ENCODE data around the gene TRIM9.

Gene TRIM9

DNA sequence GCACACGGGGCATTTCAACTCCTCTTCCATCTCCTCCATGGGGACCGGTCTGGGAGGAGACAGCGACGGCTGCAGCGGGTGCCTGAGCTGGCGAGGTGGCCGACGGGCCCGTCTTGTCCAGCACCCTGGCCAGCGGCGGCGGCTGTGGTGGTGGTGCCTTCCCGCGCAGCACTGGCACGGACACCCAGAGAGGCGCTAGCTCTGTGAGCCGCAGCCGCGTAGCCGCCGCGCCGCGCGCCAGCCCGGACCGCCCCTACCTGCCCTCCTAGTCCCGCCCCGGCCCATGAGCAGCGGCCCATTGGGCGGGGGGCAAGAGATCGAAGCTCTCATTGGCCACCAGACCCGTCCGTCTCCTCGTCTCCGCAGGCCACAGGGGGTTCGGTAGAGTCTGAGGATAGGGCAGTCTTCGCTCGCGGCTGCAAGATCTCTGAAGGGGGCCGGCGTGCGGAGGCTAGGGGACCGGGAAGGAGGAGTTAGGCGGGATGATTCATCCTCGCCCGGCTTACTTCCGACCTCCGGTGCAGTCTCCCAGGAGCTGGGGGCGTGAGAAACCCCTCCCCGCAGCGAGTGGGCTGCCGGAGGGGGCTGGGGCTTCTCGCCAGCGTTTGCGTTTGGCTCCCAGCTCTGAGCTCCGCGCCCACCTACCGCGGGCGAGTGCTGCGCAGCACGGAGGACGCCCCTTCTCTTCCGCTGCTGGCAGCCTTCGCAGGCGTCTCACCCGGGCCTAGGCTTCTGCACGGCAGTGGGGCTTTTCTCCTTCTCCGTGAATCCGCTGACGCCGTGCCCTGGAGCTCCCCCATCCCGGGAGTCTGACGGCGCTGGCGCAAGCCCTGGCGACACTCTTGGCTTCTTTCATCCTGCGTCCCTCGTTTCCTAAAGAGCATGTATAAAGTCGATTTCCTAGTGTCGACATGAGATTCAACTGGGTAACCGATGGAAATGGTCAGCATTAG, at the start of gene TRIM9:
TSS of gene TRIM9 (minus strand) at position 205 of the 953 bp plus-strand sequence. CDS start at position 39, 166 bp downstream.
- peak; percentile 77 to 83 (median 79) for DNase-seq (ENCODE audit: low read depth in 3 of 3)

- DNase-seq (ENCODE audit: low read depth in 3 of 3), result no peak
Observed at GRCh38 chr14:51140856-51141255, 46.0 kb upstream of the TRIM9 start.

- no peak for DNase-seq (ENCODE audit: low read depth in 3 of 3)
Observed at GRCh38 chr14:51140338-51140737, 45.4 kb upstream of the TRIM9 start.

- no peak for DNase-seq (ENCODE audit: low read depth in 3 of 3)
Observed at GRCh38 chr14:51139121-51139681, 44.3 kb upstream of the TRIM9 start.

DNA sequence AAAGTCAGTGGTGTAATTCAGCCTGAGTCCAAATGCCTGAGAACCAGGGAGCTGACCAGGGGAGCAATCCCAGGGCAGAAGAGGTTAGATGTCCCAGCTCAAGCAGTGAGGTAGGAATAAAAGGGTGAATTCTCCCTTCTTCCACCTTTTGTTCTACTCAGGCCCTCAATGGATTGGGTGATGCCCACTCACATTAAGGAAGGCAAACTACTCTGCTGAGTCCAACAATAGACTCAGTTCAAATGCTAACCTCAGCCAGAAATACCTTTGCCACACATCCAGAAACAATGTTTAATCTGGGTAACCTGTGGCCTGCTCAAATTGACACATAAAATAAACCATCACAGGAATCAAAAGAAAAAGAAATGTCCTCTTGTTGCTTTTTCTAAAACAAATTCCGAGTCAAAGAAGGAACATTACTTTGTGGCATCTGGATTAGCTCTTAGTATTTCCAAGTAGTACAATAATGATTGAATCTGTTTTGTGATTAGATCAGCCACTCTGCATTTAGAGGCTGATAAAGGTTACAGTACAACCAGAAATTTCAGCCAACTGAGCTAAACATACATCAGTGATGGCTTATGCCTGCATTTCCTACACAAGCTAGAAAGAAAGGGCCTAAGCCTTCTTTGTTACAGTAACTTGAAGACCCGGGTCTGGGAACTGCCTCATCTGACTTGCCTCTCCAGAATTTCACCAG, 43.6 kb upstream of the TRIM9 start:
- DNase-seq (ENCODE audit: low read depth in 3 of 3), result no peak

DNA sequence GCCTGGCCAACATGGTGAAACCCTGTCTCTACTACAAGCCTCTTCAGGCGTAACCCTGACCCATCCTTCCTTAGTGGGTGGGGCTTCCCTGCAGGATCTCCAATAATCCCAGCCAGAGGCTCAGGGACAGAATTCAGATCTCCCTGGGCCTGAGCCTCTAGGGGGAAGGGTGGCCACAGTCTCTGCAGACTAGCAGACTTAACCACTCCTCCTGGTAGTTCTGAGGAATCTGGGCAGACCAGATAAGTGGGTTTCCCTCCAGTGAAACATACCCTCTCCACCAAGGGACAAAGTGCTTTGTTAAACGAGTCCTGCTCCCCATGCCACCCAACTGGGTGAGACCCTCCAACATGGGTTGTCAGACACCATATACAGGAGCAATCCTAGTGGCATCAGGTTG, 36.6 kb upstream of the TRIM9 start:
- DNase-seq (ENCODE audit: low read depth in 3 of 3), result no peak

- no peak for DNase-seq (ENCODE audit: low read depth in 3 of 3)
Observed at GRCh38 chr14:51129130-51129529, 34.2 kb upstream of the TRIM9 start.

GRCh38 chr14:51124029-51124428, 29.1 kb upstream of the TRIM9 start:
- DNase-seq (ENCODE audit: low read depth in 3 of 3), result no peak

- DNase-seq (ENCODE audit: low read depth in 3 of 3), result no peak
Observed at GRCh38 chr14:51121096-51121495, 26.2 kb upstream of the TRIM9 start.

GRCh38 chr14:51119411-51120051, 24.6 kb upstream of the TRIM9 start:
- DNase-seq (ENCODE audit: low read depth in 3 of 3), result no peak

DNA sequence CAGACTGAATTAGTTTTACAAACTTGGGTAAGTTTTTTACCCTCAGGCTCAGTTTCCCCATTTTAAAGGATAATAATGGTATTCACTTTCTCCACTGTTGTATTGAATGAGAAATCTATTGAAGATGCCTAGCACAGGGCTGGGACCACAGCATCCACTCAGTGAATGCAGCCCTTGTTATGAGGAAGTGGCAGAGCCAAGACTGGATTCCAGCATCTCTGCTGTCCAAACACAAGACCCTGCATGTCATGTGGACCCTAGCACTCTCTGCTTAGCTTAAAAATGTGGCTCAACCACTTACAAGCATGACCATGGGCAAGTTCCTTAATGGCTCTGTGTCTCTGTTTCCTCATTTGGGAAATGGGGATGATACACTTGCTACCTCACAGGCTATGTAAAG, 24.1 kb upstream of the TRIM9 start:
- DNase-seq (ENCODE audit: low read depth in 3 of 3), result no peak

DNA sequence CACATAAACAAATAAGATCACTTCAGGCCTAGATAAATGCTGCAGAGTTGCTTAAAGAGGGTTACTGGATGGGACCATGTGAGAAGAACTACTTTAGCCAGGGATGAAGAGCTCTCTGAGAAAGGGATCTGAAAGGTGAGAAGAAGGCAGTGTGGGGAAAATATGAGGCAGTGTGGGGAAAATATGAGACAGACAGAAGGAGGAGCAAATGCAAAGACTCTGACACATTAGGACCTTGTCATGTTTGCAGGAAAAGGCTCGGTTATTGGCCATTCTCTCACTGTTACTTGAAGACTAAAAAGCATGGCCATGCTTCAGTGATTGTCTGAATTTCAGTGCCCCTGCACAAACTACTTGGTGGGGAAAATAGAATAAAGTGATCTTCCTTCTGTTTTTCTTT, 22.7 kb upstream of the TRIM9 start:
- DNase-seq (ENCODE audit: low read depth in 3 of 3), result no peak

DNA sequence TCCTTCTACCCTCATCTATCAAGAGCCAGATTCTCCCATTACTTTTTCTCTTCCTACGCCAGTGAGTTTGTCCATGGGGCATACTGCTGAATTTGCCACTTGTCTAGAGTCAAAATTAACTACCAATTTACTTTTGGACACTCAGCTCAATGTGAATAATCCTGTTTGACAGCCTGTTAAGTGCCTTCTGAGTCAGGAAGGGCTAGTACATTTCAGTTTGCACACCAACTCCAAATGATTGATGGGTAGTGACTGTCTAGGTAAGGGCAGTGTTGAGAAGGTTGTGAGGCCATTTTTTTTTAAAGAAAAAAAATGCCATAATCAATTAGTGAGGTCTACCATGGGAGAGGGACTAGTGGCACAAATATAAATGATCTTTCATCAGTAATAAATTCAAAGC, 21.8 kb upstream of the TRIM9 start:
- DNase-seq (ENCODE audit: low read depth in 3 of 3), result no peak

DNA sequence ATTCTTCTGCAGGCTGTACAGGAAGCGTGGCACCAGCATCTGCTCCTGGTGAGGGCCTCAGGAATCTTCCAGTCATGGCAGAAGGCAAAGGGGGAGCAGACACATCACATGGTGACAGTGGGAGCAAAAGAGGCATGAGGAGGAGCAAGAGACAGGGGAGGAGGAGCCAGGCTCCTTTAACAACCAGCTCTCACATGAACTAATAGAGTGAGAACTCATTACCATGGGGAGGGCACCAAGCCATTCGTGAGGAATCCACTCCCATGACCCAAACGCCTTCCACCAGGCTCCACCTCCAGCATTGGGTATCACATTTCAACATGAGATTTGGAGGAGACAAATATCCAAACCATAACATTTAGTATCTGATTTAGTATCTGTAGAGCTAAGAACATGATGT, 14.7 kb upstream of the TRIM9 start:
- no peak for DNase-seq (ENCODE audit: low read depth in 3 of 3)

DNA sequence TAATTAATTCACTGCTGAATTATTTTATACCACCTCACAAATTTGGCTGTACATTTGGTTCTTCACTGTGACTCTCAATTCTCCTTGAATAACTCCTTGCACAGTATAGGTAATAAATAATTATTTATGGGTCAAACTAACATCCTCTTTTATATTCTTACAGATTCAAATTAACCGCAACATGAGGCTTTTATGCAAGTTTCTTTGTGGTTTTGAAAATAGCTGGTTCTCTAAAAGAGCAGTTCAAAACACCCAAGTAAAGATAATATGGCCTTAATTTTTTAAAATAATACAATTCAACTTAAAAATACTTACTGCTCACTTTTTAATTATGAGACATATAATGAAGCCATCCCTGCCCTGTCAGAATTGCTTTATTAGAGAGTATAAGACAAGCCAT, 12.9 kb upstream of the TRIM9 start:
- DNase-seq (ENCODE audit: low read depth in 3 of 3), result no peak

GRCh38 chr14:51104467-51104866, 9.6 kb upstream of the TRIM9 start:
- no peak for DNase-seq (ENCODE audit: low read depth in 3 of 3)

- no peak for DNase-seq (ENCODE audit: low read depth in 3 of 3)
Observed at GRCh38 chr14:51097287-51097686, 2.4 kb upstream of the TRIM9 start.

GRCh38 chr14:51096870-51097269, 2.0 kb upstream of the TRIM9 start:
- DNase-seq (ENCODE audit: low read depth in 3 of 3), result no peak

DNA sequence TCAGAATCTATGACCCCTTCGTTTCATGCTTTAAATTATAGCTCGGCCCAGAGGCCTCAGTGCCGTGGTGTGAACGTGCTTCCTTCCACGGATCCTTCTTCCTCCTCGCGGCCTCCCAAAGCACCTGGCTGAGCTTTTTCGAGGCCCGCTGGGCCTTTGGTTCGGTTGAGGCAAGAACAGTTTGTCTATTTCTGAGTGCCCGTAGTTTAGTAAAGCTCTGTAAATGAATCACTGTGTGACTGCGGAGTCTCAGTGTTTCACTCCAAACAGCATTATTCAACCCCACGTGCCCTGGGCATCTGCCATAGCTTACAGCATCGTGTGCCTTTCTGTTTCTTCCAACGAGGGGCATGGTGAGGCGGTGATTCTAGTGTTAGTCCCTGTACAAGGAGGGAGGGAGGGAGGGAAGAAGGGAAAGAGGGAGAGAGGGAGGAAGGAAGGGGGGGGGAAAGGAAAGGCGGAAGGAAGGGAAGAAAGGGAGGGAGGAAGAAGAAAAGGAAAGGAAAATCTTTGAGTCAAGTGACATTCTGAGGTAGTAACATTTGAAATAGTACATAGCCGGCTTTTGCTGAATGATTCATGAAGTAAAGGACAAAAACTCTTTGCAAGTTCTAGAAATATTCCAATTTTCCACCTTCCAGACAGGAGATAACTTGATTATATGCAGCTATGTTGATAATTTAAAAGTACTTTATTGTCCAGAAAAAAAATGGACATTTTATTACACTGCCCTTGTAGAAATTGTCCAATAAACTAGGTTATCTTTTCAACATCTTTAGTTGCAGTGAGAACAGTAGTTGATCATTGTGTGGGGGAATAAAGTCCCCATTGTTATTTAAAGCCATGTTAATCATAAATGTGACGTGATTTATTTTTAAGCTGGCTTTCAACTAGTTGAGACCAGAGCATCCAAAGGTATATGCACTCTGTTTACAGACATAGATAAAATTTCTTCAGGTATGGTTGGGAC, 1.2 kb upstream of the TRIM9 start:
- peak in 1 of 3 experiments; percentile 5 for DNase-seq (ENCODE audit: low read depth in 3 of 3)

GRCh38 chr14:51094282-51094821, 553 bp downstream of the TRIM9 start:
- DNase-seq (ENCODE audit: low read depth in 3 of 3), result peak in 2 of 3 experiments; percentile 5 to 23
